ENCODE results near the gene ARHGEF28.

ARHGEF28 gene

DNA sequence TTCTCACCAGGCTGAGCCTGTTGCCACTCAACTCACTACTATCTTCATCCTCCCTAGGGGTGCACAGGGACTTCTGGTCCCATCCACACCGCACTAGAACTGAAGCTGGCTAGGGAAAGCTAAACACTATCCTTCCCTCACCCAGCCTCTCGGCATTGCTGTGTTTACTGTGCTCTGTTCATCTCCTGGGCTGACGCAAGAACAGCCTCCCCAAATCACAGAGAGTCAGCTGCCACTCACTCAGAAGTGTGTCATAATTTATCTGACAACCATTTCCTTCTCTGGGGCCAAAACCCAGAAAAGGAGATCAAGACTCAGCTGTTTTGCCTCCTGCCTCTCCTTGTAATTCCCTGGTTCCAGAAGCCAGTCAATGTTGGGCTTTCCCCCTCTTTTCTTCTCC, 92.8 kb downstream of the ARHGEF28 start:
- no peak for ATAC-seq

GRCh38 chr5:73719632-73720031, 93.6 kb downstream of the ARHGEF28 start:
- ATAC-seq = no peak
- TF ChIP-seq ZNF565 (CRISPR knock-in tag; conservative IDR thresholded peaks at IDR 0.05; ENCODE audit: low read depth) = no peak
- TF ChIP-seq TOX (CRISPR knock-in tag; IDR thresholded peaks at IDR 0.05; ENCODE audit: borderline replicate concordance) = no peak
- no peak for TF ChIP-seq PPARA (CRISPR knock-in tag; IDR thresholded peaks at IDR 0.05; ENCODE audit: borderline replicate concordance)
- TF ChIP-seq, protein P1, sequence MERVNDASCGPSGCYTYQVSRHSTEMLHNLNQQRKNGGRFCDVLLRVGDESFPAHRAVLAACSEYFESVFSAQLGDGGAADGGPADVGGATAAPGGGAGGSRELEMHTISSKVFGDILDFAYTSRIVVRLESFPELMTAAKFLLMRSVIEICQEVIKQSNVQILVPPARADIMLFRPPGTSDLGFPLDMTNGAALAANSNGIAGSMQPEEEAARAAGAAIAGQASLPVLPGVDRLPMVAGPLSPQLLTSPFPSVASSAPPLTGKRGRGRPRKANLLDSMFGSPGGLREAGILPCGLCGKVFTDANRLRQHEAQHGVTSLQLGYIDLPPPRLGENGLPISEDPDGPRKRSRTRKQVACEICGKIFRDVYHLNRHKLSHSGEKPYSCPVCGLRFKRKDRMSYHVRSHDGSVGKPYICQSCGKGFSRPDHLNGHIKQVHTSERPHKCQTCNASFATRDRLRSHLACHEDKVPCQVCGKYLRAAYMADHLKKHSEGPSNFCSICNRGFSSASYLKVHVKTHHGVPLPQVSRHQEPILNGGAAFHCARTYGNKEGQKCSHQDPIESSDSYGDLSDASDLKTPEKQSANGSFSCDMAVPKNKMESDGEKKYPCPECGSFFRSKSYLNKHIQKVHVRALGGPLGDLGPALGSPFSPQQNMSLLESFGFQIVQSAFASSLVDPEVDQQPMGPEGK (CRISPR knock-in tag; IDR thresholded peaks at IDR 0.05; ENCODE audit: borderline replicate concordance) = no peak
- no peak for TF ChIP-seq ESRRG (CRISPR knock-in tag; IDR thresholded peaks at IDR 0.05)
- TF ChIP-seq ZFP3 (CRISPR knock-in tag; IDR thresholded peaks at IDR 0.05) = no peak
- no peak for TF ChIP-seq POU6F1 (CRISPR knock-in tag; IDR thresholded peaks at IDR 0.05; ENCODE audit: borderline replicate concordance, low read depth)

More for the DNA sequence above, 92.8 kb downstream of the ARHGEF28 start:
- TF ChIP-seq ZFP30 (CRISPR knock-in tag; IDR thresholded peaks at IDR 0.05) = no peak
- no peak for TF ChIP-seq ZC3H10 (CRISPR knock-in tag; IDR thresholded peaks at IDR 0.05)
- TF ChIP-seq TOX (CRISPR knock-in tag; IDR thresholded peaks at IDR 0.05; ENCODE audit: borderline replicate concordance) = no peak
- TF ChIP-seq RARB (CRISPR knock-in tag; IDR thresholded peaks at IDR 0.05) = no peak
- no peak for TF ChIP-seq SNAI2 (CRISPR knock-in tag; IDR thresholded peaks at IDR 0.05)
- no peak for TF ChIP-seq ZNF70 (CRISPR knock-in tag; IDR thresholded peaks at IDR 0.05)
- TF ChIP-seq TSHZ2 (CRISPR knock-in tag; IDR thresholded peaks at IDR 0.05) = no peak
- TF ChIP-seq ESRRG (CRISPR knock-in tag; IDR thresholded peaks at IDR 0.05) = no peak
- no peak for TF ChIP-seq ZNF565 (CRISPR knock-in tag; conservative IDR thresholded peaks at IDR 0.05; ENCODE audit: low read depth)
- TF ChIP-seq TCF4 (CRISPR knock-in tag; IDR thresholded peaks at IDR 0.05; ENCODE audit: borderline replicate concordance) = no peak
- no peak for TF ChIP-seq ARNTL (CRISPR knock-in tag; IDR thresholded peaks at IDR 0.05; ENCODE audit: borderline replicate concordance, low read depth)
- TF ChIP-seq ZNF8 (CRISPR knock-in tag; IDR thresholded peaks at IDR 0.05) = no peak
- no peak for TF ChIP-seq CSDC2 (CRISPR knock-in tag; IDR thresholded peaks at IDR 0.05)
- TF ChIP-seq OSR1 (CRISPR knock-in tag; IDR thresholded peaks at IDR 0.05) = no peak
- TF ChIP-seq ZFP3 (CRISPR knock-in tag; IDR thresholded peaks at IDR 0.05) = no peak
- no peak for TF ChIP-seq CSRNP3 (CRISPR knock-in tag; IDR thresholded peaks at IDR 0.05)
- TF ChIP-seq BACH2 (CRISPR knock-in tag; IDR thresholded peaks at IDR 0.05; ENCODE audit: borderline replicate concordance) = no peak
- TF ChIP-seq ISL1 (CRISPR knock-in tag; IDR thresholded peaks at IDR 0.05) = no peak
- TF ChIP-seq, protein P1 (CRISPR knock-in tag; IDR thresholded peaks at IDR 0.05; ENCODE audit: borderline replicate concordance) = no peak

- peak; percentile 73 for ATAC-seq
- no peak for TF ChIP-seq BACH2 (CRISPR knock-in tag; IDR thresholded peaks at IDR 0.05; ENCODE audit: borderline replicate concordance)
- TF ChIP-seq GLIS3 (CRISPR knock-in tag; IDR thresholded peaks at IDR 0.05) = no peak
- TF ChIP-seq ZFP3 (CRISPR knock-in tag; IDR thresholded peaks at IDR 0.05) = no peak
- no peak for TF ChIP-seq CSDC2 (CRISPR knock-in tag; IDR thresholded peaks at IDR 0.05)
- TF ChIP-seq, protein P1 (CRISPR knock-in tag; IDR thresholded peaks at IDR 0.05; ENCODE audit: borderline replicate concordance) = no peak
- no peak for TF ChIP-seq TOX (CRISPR knock-in tag; IDR thresholded peaks at IDR 0.05; ENCODE audit: borderline replicate concordance)
- TF ChIP-seq ISL1 (CRISPR knock-in tag; IDR thresholded peaks at IDR 0.05) = no peak
- no peak; the same call in 1 of the 2 replicates for TF ChIP-seq TCF4 (CRISPR knock-in tag; IDR thresholded peaks at IDR 0.05; ENCODE audit: borderline replicate concordance)
- no peak for TF ChIP-seq ARNTL (CRISPR knock-in tag; IDR thresholded peaks at IDR 0.05; ENCODE audit: borderline replicate concordance, low read depth)
- TF ChIP-seq POU6F1 (CRISPR knock-in tag; IDR thresholded peaks at IDR 0.05; ENCODE audit: borderline replicate concordance, low read depth) = no peak
- TF ChIP-seq RARB (CRISPR knock-in tag; IDR thresholded peaks at IDR 0.05) = no peak
- TF ChIP-seq OSR1 (CRISPR knock-in tag; IDR thresholded peaks at IDR 0.05) = no peak
- TF ChIP-seq ZC3H10 (CRISPR knock-in tag; IDR thresholded peaks at IDR 0.05) = no peak
Measured at GRCh38 chr5:73722231-73722630, 96.2 kb downstream of the ARHGEF28 start.
